Measurements from ENCODE around the gene ADNP2. TPM values are rescaled to one million over a fixed set of nuclear protein-coding genes. Genes with fewer than 3 reads are reported as not detected.

The ADNP2 gene, protein sequence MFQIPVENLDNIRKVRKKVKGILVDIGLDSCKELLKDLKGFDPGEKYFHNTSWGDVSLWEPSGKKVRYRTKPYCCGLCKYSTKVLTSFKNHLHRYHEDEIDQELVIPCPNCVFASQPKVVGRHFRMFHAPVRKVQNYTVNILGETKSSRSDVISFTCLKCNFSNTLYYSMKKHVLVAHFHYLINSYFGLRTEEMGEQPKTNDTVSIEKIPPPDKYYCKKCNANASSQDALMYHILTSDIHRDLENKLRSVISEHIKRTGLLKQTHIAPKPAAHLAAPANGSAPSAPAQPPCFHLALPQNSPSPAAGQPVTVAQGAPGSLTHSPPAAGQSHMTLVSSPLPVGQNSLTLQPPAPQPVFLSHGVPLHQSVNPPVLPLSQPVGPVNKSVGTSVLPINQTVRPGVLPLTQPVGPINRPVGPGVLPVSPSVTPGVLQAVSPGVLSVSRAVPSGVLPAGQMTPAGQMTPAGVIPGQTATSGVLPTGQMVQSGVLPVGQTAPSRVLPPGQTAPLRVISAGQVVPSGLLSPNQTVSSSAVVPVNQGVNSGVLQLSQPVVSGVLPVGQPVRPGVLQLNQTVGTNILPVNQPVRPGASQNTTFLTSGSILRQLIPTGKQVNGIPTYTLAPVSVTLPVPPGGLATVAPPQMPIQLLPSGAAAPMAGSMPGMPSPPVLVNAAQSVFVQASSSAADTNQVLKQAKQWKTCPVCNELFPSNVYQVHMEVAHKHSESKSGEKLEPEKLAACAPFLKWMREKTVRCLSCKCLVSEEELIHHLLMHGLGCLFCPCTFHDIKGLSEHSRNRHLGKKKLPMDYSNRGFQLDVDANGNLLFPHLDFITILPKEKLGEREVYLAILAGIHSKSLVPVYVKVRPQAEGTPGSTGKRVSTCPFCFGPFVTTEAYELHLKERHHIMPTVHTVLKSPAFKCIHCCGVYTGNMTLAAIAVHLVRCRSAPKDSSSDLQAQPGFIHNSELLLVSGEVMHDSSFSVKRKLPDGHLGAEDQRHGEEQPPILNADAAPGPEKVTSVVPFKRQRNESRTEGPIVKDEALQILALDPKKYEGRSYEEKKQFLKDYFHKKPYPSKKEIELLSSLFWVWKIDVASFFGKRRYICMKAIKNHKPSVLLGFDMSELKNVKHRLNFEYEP
- total RNA-seq = 10 to 100 TPM; 23.1 to 28.8 TPM

DNA sequence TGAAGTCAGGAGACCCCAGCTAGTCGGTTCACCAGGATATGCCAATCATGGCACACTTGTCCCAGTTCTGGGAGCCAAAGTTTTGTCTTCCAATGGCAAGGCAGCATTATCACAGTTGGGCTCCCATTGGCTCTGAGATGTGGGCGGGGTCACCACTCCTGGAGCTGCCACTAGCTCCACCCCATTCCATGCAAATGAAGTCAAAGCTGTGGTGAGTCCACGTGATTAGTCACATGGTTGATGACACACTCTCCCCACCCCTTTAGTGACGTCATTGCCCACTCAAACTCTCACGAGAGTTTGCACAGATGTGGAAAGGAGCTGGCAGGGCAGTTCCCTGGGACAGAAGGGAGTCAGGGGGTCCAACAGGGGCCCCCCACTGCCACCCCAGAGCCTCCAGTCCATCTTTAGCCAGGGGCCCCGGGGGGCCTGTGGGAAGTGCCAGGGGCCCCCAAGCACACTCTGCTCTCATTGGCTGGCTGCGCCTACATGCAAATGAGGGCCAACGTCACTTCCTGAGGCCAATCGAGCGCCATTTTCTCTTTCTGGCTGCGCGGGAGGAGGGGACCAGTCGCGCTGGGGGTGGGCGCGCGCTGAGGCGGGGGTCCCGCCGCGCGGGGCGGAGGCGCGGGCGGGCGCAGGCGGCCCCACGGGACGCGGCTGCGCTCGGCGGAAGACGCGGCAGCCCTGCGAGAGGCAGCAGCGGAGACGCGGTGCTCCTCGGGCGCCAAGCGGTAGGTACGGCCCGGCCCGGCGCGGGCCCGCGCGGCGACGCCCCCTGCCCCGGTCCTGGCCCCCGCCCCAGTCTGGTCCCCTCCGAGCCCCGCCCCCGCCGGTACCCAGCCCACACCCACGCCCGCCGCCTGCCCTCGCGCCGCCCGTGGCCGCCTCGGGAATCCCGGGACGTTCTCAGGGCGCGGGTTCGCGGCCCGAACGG lies at the start of gene ADNP2:
Gene ADNP2 (plus strand): TSS at position 524 of the 937 bp plus-strand sequence. CDS start 8,281 bp downstream, outside the sequence.
- Mint-ChIP-seq H3K4me1 (ENCODE audit: low read depth in 2 of 2) (peaks cover 20 to 24% of the 10 kb centered on the region in 2 donors), H3K27ac (peak within 1 kb of the TSS; percentile 70 to 73), H3K9me3 (no peaks in the 10 kb centered on the region), H3K36me3 (peaks cover 5% of the 10 kb centered on the region), H3K27me3 (no peaks in the 10 kb centered on the region), H3K4me3 (peak within 1 kb of the TSS; percentile 74)
- ATAC-seq (peak; percentile 89 to 92), DNase-seq (ENCODE audit: low spot score) (peak; percentile 85)

DNA sequence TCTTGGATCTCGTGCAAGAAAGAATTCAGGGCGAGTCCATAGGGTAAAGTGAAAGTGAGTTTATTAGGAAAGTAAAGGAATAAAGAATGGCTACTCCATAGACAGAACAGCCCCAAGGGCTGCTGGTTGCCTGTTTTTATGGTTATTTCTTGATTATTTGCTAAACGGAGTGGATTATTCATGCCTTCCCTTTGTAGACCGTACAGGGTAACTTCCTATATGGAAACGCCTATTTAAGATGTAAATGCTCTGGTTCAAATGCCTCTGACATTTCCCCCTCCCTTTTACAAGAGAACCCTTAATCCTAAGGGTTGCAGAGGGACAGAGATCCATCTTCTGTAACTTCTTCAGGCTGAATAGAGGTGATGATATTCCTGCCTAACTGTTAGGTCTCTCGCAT lies 49.1 kb upstream of the ADNP2 start:
- no peaks in the 10 kb centered on the region for H3K27me3 Mint-ChIP-seq
- ATAC-seq = no peak
- no peak for DNase-seq (ENCODE audit: low spot score)

DNA sequence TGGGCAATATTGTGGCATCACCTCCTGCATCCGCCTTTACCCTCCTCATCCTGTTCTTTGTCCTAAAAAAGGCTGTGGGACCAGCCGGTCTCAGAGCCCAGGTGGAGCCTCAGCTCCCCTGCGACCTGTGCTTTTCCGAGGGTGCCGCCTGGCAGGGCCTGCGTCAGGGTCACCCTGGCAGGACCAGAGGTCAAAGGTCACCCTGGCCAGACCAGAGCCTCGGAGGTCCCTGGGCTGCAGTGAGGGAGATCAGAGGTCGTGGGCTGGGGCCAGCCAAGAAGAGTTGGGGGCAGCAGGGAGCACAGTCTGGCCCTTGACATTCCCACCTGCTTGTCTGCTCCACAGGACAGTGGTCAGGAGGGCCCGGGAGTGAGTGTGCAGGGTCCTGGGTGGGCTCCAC lies 43.4 kb upstream of the ADNP2 start:
- Mint-ChIP-seq H3K4me3 (no peak overlapping the region), H3K9me3 (no peaks in the 10 kb centered on the region)

More for the DNA sequence above, 49.1 kb upstream of the ADNP2 start:
- Mint-ChIP-seq H3K4me1 (ENCODE audit: low read depth in 2 of 2) (no peaks in the 10 kb centered on the region), H3K36me3 (peaks cover 17% of the 10 kb centered on the region), H3K27ac (no peak overlapping the region), H3K4me3 (no peak overlapping the region), H3K9me3 (peaks cover 17% of the 10 kb centered on the region)

DNA sequence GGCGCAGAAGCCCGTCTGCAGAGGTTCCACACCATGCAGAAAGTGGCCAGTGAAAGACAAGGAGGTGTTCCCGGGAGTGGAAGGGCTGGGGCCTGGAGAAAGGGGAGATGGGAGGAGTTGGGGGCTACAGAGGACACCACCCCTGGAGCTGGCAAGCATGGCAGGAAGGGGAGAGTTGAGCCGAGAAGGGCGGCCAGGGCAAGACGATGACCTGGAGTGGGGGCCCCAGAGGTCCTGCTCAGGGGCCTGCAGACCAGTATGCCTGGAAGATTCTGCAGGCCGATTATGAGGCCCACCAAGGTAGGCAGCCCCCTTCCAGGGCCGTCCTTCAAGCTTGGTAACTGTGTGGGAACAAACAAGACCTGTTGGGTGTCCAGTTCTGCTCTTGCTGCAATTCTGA lies 41.7 kb upstream of the ADNP2 start:
- DNase-seq (ENCODE audit: low spot score) = no peak
- H3K4me3 Mint-ChIP-seq = no peak overlapping the region
- no peaks in the 10 kb centered on the region for H3K36me3 Mint-ChIP-seq
- no peaks in the 10 kb centered on the region for H3K9me3 Mint-ChIP-seq
- no peak for ATAC-seq
- no peak overlapping the region for H3K27ac Mint-ChIP-seq
- H3K27me3 Mint-ChIP-seq = no peaks in the 10 kb centered on the region
- no peaks in the 10 kb centered on the region for H3K4me1 Mint-ChIP-seq (ENCODE audit: low read depth in 2 of 2)

More for the DNA sequence above, 43.4 kb upstream of the ADNP2 start:
- H3K36me3 Mint-ChIP-seq = no peaks in the 10 kb centered on the region
- no peak overlapping the region for H3K27ac Mint-ChIP-seq
- no peaks in the 10 kb centered on the region for H3K4me1 Mint-ChIP-seq (ENCODE audit: low read depth in 2 of 2)
- ATAC-seq (no peak), DNase-seq (ENCODE audit: low spot score) (no peak)
- H3K27me3 Mint-ChIP-seq = no peaks in the 10 kb centered on the region

DNA sequence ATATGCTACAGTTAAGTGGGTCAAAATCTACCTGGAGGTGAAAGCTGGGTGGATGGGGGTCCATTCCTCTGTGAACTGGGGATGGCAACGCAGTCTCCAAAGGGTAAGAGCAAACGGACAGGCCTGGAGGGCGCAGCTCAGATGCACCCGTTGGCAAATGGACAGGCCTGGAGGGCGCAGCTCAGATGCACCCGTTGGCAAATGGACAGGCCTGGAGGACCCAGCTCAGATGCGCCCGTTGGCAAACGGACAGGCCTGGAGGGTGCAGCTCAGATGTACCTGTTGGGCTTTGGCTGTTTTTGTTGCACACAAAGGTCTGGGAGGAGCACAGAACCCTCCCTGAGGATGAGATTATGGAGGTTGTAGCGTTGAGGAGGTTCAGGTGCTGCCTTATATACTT lies 41.2 kb upstream of the ADNP2 start:
- Mint-ChIP-seq H3K27me3 (no peaks in the 10 kb centered on the region), H3K4me1 (ENCODE audit: low read depth in 2 of 2) (no peaks in the 10 kb centered on the region), H3K9me3 (no peaks in the 10 kb centered on the region), H3K27ac (no peak overlapping the region), H3K4me3 (no peak overlapping the region), H3K36me3 (no peaks in the 10 kb centered on the region)
- no peak for DNase-seq (ENCODE audit: low spot score)
- no peak for ATAC-seq

DNA sequence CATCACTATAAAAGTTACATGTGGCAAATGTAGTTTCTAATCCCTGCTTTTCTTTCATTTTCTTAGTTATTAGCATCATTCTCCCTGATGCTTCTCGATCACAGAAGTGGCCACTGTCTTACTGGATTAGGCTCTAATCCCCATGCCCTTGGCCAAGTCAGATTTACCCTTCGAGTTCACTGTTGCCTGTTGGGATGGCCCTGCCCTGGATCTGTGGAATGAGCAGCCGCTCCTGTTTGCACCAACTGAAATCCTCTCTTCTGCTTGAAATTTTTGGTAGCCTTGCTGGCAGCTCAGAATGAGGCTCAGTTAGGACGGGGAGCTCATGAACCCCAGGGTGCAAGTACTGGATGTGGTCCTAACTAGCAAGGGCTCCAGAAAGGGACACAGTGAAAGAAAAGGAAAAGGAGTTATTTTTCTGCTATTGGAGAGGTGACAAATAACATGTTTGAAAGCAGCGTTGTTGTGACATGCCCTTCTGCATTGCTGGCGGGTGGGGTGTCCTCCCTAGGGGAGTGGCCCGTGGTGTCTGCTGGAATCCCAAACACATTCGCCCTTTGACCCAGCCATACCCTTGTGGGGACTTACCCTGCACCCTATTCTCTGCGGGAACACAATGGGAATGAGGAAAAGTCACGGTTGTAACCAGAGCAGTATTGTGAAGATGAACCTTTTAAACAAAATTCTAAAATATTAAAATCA lies 40.3 kb upstream of the ADNP2 start:
- ATAC-seq (no peak), DNase-seq (ENCODE audit: low spot score) (no peak)
- Mint-ChIP-seq H3K4me1 (ENCODE audit: low read depth in 2 of 2) (no peaks in the 10 kb centered on the region), H3K27ac (no peak overlapping the region), H3K9me3 (no peaks in the 10 kb centered on the region), H3K27me3 (no peaks in the 10 kb centered on the region), H3K4me3 (no peak overlapping the region), H3K36me3 (no peaks in the 10 kb centered on the region)

DNA sequence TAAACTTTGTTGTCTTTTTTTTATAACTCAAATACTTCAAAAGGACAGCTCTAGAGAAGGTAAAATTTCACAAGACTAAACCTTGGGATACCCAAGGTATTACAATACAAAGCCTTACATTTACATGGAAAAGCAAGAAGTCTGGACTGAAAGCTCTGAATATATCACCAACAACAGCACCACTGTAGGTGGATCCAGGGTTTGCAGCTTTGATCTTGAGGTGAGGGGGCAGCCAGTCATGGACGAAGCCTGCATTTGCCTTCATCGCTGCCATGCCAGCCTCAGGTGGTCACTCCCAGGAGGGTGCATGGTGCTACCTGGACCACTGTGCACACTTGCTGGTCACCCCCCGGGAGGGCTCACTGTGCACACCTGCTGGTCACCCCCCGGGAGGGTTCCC lies 38.2 kb upstream of the ADNP2 start:
- Mint-ChIP-seq H3K27me3 (no peaks in the 10 kb centered on the region), H3K9me3 (no peaks in the 10 kb centered on the region), H3K36me3 (no peaks in the 10 kb centered on the region), H3K27ac (no peak overlapping the region), H3K4me3 (no peak overlapping the region), H3K4me1 (ENCODE audit: low read depth in 2 of 2) (no peaks in the 10 kb centered on the region)
- no peak for ATAC-seq
- no peak for DNase-seq (ENCODE audit: low spot score)

DNA sequence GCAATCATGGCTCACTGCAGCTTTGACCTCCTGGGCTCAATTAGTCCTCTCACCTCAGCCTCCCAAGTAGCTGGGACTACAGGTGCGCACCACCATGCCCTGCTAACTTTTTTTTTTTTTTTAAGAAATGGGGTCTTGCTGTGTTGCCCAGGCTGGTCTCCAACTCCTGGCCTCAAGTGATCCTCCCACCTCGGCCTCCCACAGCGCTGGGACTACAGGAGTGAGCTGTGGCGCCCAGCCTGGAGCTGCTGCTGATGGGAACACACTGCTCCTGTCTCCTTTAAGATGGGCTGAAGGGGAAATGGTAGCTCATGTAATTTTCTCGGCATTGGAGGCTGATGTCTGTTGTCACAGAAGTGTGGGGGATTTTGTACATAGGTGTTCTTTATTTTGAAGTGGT lies 34.9 kb upstream of the ADNP2 start:
- no peak overlapping the region for H3K27ac Mint-ChIP-seq
- no peaks in the 10 kb centered on the region for H3K36me3 Mint-ChIP-seq
- no peaks in the 10 kb centered on the region for H3K9me3 Mint-ChIP-seq
- no peaks in the 10 kb centered on the region for H3K4me1 Mint-ChIP-seq (ENCODE audit: low read depth in 2 of 2)
- H3K27me3 Mint-ChIP-seq = peaks cover 0 to 2% of the 10 kb centered on the region in 2 donors
- no peak for DNase-seq (ENCODE audit: low spot score)
- ATAC-seq = no peak
- H3K4me3 Mint-ChIP-seq = no peak overlapping the region

DNA sequence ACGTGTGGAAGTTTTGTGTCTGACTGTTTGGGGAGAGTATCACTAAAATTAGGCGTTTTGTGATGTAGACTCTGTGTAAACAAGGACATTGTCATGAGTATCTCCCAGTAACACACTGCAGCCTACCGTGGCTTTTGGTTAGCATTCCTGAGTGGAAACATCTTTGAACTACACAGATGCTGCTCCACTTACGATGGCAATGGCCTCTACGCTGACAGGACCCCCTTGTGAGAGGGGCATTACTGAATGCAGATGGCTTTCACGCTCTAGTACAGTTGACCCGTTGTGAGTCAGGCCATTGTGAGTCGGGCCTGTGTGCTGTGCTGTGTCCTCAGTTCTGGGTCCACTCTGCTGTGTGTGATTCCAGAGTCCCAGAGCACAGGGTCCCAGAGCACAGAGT lies 34.4 kb upstream of the ADNP2 start:
- no peak overlapping the region for H3K27ac Mint-ChIP-seq
- no peak overlapping the region for H3K4me3 Mint-ChIP-seq
- ATAC-seq = no peak
- H3K27me3 Mint-ChIP-seq = peaks cover 2 to 3% of the 10 kb centered on the region in 2 donors
- H3K4me1 Mint-ChIP-seq (ENCODE audit: low read depth in 2 of 2) = no peaks in the 10 kb centered on the region
- no peak for DNase-seq (ENCODE audit: low spot score)
- H3K9me3 Mint-ChIP-seq = no peaks in the 10 kb centered on the region
- no peaks in the 10 kb centered on the region for H3K36me3 Mint-ChIP-seq

DNA sequence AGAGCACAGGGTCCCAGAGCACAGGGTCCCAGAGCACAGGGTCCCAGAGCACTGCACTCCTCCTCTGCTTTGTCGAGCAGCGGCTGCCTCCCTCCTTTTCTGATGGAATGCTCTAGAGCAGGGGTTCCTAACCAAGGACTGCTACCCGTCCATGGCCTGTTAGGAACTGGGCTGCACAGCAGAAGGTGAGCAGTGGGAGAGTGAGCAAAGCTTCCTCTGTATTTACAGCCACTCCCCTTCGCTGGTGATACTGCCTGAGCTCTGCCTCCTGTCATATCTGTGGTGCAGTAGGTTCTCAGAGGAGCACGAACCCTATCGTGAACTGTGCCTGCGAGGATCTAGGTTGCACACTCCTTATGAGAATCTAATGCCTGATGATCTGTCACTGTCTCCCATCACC lies 33.1 kb upstream of the ADNP2 start:
- no peaks in the 10 kb centered on the region for H3K36me3 Mint-ChIP-seq
- no peak overlapping the region for H3K27ac Mint-ChIP-seq
- ATAC-seq = no peak
- no peak overlapping the region for H3K4me3 Mint-ChIP-seq
- DNase-seq (ENCODE audit: low spot score) = no peak
- H3K9me3 Mint-ChIP-seq = no peaks in the 10 kb centered on the region
- H3K27me3 Mint-ChIP-seq = peaks cover 2 to 8% of the 10 kb centered on the region in 2 donors
- no peaks in the 10 kb centered on the region for H3K4me1 Mint-ChIP-seq (ENCODE audit: low read depth in 2 of 2)

DNA sequence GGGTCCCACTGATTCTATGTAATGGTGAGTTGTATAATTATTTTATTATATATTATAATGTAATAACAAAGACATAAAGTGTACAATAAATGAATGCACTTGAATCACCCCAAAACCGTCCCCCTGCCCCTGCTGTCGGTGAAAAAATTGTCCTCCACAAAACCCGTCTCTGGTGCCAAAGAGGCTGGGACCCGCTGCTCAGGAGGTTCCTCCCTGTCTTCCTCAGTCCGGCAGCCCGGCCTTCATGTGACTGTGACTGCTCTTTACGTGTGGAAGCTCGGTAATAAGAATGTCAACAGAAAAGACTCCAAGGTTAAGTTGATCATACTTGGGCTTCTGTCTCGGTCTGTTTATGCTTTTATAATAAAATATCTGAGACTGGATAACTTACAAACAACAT lies 32.7 kb upstream of the ADNP2 start:
- H3K27ac Mint-ChIP-seq = no peak overlapping the region
- no peak overlapping the region for H3K4me3 Mint-ChIP-seq
- DNase-seq (ENCODE audit: low spot score) (no peak), ATAC-seq (no peak)
- no peaks in the 10 kb centered on the region for H3K4me1 Mint-ChIP-seq (ENCODE audit: low read depth in 2 of 2)
- H3K9me3 Mint-ChIP-seq = no peaks in the 10 kb centered on the region
- no peaks in the 10 kb centered on the region for H3K36me3 Mint-ChIP-seq
- H3K27me3 Mint-ChIP-seq = peaks cover 2 to 8% of the 10 kb centered on the region in 2 donors

DNA sequence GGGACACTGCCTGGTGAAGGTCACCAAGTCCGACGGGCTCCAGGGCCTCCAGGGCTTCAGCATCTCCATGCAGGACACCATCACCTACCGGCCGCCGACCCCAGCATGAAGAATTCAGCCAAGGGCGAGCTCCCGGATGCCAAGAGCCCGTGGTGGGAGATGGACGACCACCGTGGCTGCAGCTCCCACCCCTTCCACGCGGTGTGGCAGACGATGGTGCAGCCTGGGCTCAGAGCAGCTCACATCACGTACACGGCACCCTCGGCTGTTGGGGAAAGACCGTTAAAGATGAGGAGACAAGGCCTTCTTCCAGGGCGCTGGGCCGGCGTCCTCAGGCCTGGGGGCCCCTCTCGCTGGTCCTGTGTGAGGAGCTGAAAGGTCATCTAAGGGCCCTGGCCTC lies 31.2 kb upstream of the ADNP2 start:
- H3K27ac Mint-ChIP-seq = no peak overlapping the region
- H3K36me3 Mint-ChIP-seq = no peaks in the 10 kb centered on the region
- H3K4me3 Mint-ChIP-seq = no peak overlapping the region
- H3K9me3 Mint-ChIP-seq = no peaks in the 10 kb centered on the region
- H3K27me3 Mint-ChIP-seq = peaks cover 2 to 16% of the 10 kb centered on the region in 2 donors
- no peaks in the 10 kb centered on the region for H3K4me1 Mint-ChIP-seq (ENCODE audit: low read depth in 2 of 2)
- DNase-seq (ENCODE audit: low spot score) (no peak), ATAC-seq (no peak)
